K562 (cell line): ENCODE results near the gene CARM1. TPM values are rescaled to one million over a fixed set of nuclear protein-coding genes. Genes with fewer than 3 reads are reported as not detected.

ENCODE experiments used
- ATAC-seq: fragments of 200-7000 bp; cut with Tn5 transposase; 3 replicates; pipeline ENCODE4 v1.9.1; 2020; ENCODE audit warnings: moderate library complexity
- BruUV-seq: library from RNA; stranded (reverse); fragments of 400-500 nt; replicated peaks from 2 replicates; lab custom pipeline; 2021; lab: Mats Ljungman, UMichigan
- CTCF ChIA-PET: fragments of 300-600 bp; formaldehyde crosslinking; extraction: SDS; loops from one replicate; lab custom pipeline; 2021; ENCODE audit warnings: low intra/inter-chr PET ratio; lab: Yijun Ruan, JAX
- POLR2A ChIA-PET: fragments of 300-600, 350-650 bp; sonication (Branson Sonifier 250); formaldehyde crosslinking; extraction: SDS; loops from one replicate; lab custom pipeline; 2021; ENCODE audit warnings: antibody characterized with exemption, inconsistent platforms; lab: Yijun Ruan, JAX
- DNase-seq, 4 experiments: peaks; one replicate each; pipeline versions ENCODE4 v3.0.0 to v3.0.0-alpha.2; 2011 to 2018; ENCODE audit warnings: low spot score in 3 of 4, mixed read lengths in 3 of 4; ENCODE audit errors: extremely low read depth in 1 of 4
- FAIRE-seq: peaks from 2 replicates; lab custom pipeline; 2011; peaks lifted over from hg19 to GRCh38; lab: Jason Lieb, UNC
- H2AFZ ChIP-seq: 2 replicates; pipeline ENCODE4 v1.6.0; 2011; ENCODE audit warnings: low read depth, low read length, control low read depth, inconsistent platforms
- H3K27ac ChIP-seq: fragments of 200-600 bp; 3 replicates; pipeline ENCODE4 v1.8.0; 2011; ENCODE audit warnings: low read depth, mild to moderate bottlenecking, control low read depth, inconsistent platforms, low read length, moderate library complexity, mixed read lengths; ENCODE audit errors: extremely low read depth
- H3K27me3 ChIP-seq, 2 experiments: fragments of 300-600 bp in 1 of 2; 2 replicates in 1 of 2; 3 replicates in 1 of 2; pipeline versions ENCODE4 v1.6.0 to v1.8.0; 2011; ENCODE audit warnings: inconsistent platforms in 2 of 2, low read length in 2 of 2, mild to moderate bottlenecking in 1 of 2, mixed read lengths in 1 of 2, moderate library complexity in 1 of 2; ENCODE audit not compliant: control insufficient read depth in 2 of 2, insufficient read depth in 2 of 2
- H3K36me3 ChIP-seq: fragments of 300-600 bp; 3 replicates; pipeline ENCODE4 v1.8.0; 2011; ENCODE audit warnings: mild to moderate bottlenecking, low read length, inconsistent platforms; ENCODE audit not compliant: control insufficient read depth, insufficient read depth
- H3K4me1 ChIP-seq, 2 experiments: fragments of 200-600 bp in 1 of 2; replicated peaks in 1 of 2; 2 replicates in 1 of 2; 3 replicates in 1 of 2; pipeline versions ENCODE4 v1.5.1 to v1.8.0; 2011; ENCODE audit warnings: inconsistent platforms in 2 of 2, low read length in 2 of 2, mild to moderate bottlenecking in 1 of 2, mixed read lengths in 1 of 2, moderate library complexity in 1 of 2; ENCODE audit not compliant: control insufficient read depth in 2 of 2, insufficient read depth in 2 of 2
- H3K4me2 ChIP-seq: 2 replicates; pipeline ENCODE4 v1.6.1; 2011; ENCODE audit warnings: low read length, control low read depth, inconsistent platforms, mixed read lengths; ENCODE audit not compliant: insufficient read depth
- H3K4me3 ChIP-seq: fragments of 200-600 bp; sonication (generic), shearing (Covaris generic); 2 replicates; pipeline ENCODE4 v1.5.1; 2016; ENCODE audit warnings: control low read depth, inconsistent platforms
- H3K79me2 ChIP-seq: fragments of 200-600 bp; 3 replicates; pipeline ENCODE4 v1.8.0; 2011; ENCODE audit warnings: low read length, inconsistent platforms; ENCODE audit not compliant: control insufficient read depth, insufficient read depth
- H3K9ac ChIP-seq, 2 experiments: 2 replicates each; pipeline versions ENCODE4 v1.6.0 to v1.6.1; 2011; ENCODE audit warnings: low read depth in 2 of 2, low read length in 2 of 2, control low read depth in 1 of 2, inconsistent platforms in 1 of 2, mild to moderate bottlenecking in 1 of 2, mixed read lengths in 1 of 2; ENCODE audit not compliant: insufficient read depth in 1 of 2
- H3K9me1 ChIP-seq: one replicate; pipeline ENCODE4 v1.6.0; 2011; ENCODE audit warnings: inconsistent platforms, mild to moderate bottlenecking, low read length, moderate library complexity; ENCODE audit not compliant: control insufficient read depth, insufficient read depth
- H3K9me3 ChIP-seq: replicated peaks from 2 replicates; pipeline ENCODE4 v1.5.1; 2011; ENCODE audit warnings: low read depth, low read length, inconsistent platforms; ENCODE audit not compliant: control insufficient read depth, insufficient read depth
- H4K20me1 ChIP-seq: replicated peaks from 2 replicates; pipeline ENCODE4 v1.6.1; 2011; ENCODE audit warnings: low read length, inconsistent platforms, mixed read lengths; ENCODE audit not compliant: control insufficient read depth, insufficient read depth
- ARID1B ChIP-seq: fragments of 450-650 bp; IDR thresholded peaks from 2 replicates; pipeline ENCODE4 v1.6.1; 2016; ENCODE audit warnings: antibody characterized with exemption, mild to moderate bottlenecking, inconsistent platforms
- BCOR ChIP-seq: fragments of 450-650 bp; IDR thresholded peaks from 2 replicates; pipeline ENCODE4 v1.6.1; 2016
- CBX8 ChIP-seq: fragments of 200-600 bp; sonication (generic); IDR thresholded peaks from 2 replicates; pipeline ENCODE4 v1.6.1; 2012; ENCODE audit warnings: borderline replicate concordance, mixed run types, low read depth, mild to moderate bottlenecking, moderate library complexity, mixed read lengths, low read length, control low read depth, inconsistent platforms; ENCODE audit not compliant: poor library complexity, severe bottlenecking; ENCODE audit errors: extremely low read depth
- CHCHD3 ChIP-seq: fragments of 250-450 bp; sonication (Bioruptor Pico); IDR thresholded peaks from 2 replicates; pipeline ENCODE4 v2.1.2; 2022; ENCODE audit warnings: mild to moderate bottlenecking
- HDAC2 ChIP-seq: fragments of 450-650 bp; IDR thresholded peaks from 2 replicates; pipeline ENCODE4 v1.6.1; 2016; ENCODE audit warnings: mild to moderate bottlenecking
- NBN ChIP-seq: fragments of 450-650 bp; IDR thresholded peaks from 2 replicates; pipeline ENCODE4 v1.6.1; 2016; ENCODE audit warnings: low read depth, mild to moderate bottlenecking
- POLR2G ChIP-seq: fragments of 200-400 bp; formaldehyde crosslinking; IDR thresholded peaks from 2 replicates; pipeline ENCODE4 v1.6.1; 2017; ENCODE audit warnings: low read depth, mild to moderate bottlenecking, antibody characterized with exemption, low read length, moderate library complexity
- RAD21 ChIP-seq, 2 experiments: fragments of 250-450 bp in 1 of 2; fragments of 450-650 bp in 1 of 2; sonication (Bioruptor Pico) in 1 of 2; formaldehyde crosslinking in 1 of 2; IDR thresholded peaks in 1 of 2; conservative IDR thresholded peaks in 1 of 2; 2 replicates each; pipeline versions ENCODE4 v1.4.0 to v1.8.0; 2020 to 2022; ENCODE audit warnings: mild to moderate bottlenecking in 2 of 2, moderate library complexity in 1 of 2
- RBFOX2 ChIP-seq: fragments of 200-400 bp; formaldehyde crosslinking; IDR thresholded peaks from 2 replicates; pipeline ENCODE4 v1.6.1; 2017; ENCODE audit warnings: low read depth, mild to moderate bottlenecking, low read length, moderate library complexity
- SRF ChIP-seq, 2 experiments: fragments of 250-450, 450-650 bp in 1 of 2; sonication (Bioruptor Pico) in 1 of 2; sonication (generic) in 1 of 2; formaldehyde crosslinking; IDR thresholded peaks; 2 replicates each; pipeline versions ENCODE4 v1.5.0 to v1.5.1; 2020 to 2022; ENCODE audit warnings: mild to moderate bottlenecking in 1 of 2, missing genetic modification reagents in 1 of 2
- TBL1XR1 ChIP-seq, 2 experiments: IDR thresholded peaks; 2 replicates each; pipeline ENCODE4 v1.6.1; 2012; ENCODE audit warnings: improper control_type of control experiment in 2 of 2, low read length in 2 of 2, mild to moderate bottlenecking in 1 of 2
- WGBS: fragments of 100-300 bp; shearing (Covaris generic); methylation state at CpG from one replicate; pipeline ENCODE4 v1.1.6; 2016; ENCODE audit warnings: low coverage, mixed read lengths; ENCODE audit not compliant: insufficient coverage; ENCODE audit errors: missing lambda C conversion rate; 5-methylcytosine and 5-hydroxymethylcytosine counted together
- in situ Hi-C: fragments of 300-500 bp; cut with MboI; formaldehyde crosslinking; loops from 4 replicates; pipeline ENCODE4 v1.15.0; 2018; ENCODE audit warnings: inconsistent platforms, mixed read lengths
- intact Hi-C: fragments of 100-400 bp; cut with micrococcal nuclease; formaldehyde crosslinking; loops from 2 replicates; pipeline ENCODE4 v1.14.2; 2022
- polyA plus RNA-seq, 8 experiments: library from polyadenylated mRNA; depleted of rRNA in 4 of 8; stranded (reverse) in 5 of 8; unstranded in 3 of 8; fragments of >200 nt; fragmentation: Nextera tagmentation in 2 of 8; fragmentation: Illumina TruSeq in 1 of 8; extraction: Ambion mirVana in 2 of 8; extraction: Trizol in 1 of 8; gene quantifications; 2 replicates each; pipeline versions ENCODE4 v1.2.1 to v1.2.3, GENCODE V29; 2011 to 2014; ENCODE audit warnings: inconsistent platforms in 1 of 8, missing spikeins in 1 of 8
- total RNA-seq, 7 experiments: library from RNA; depleted of rRNA in 6 of 7; stranded (reverse); fragments of >200 nt in 6 of 7; fragmentation: Illumina TruSeq in 2 of 7; extraction: Trizol in 2 of 7; gene quantifications; 2 replicates each; pipeline versions ENCODE4 v1.2.1 to v1.2.3, GENCODE V29; 2011 to 2021; ENCODE audit warnings: low replicate concordance in 1 of 7
- TF ChIP-seq, protein P1 (sequence below): sonication (generic); formaldehyde crosslinking; IDR thresholded peaks from 2 replicates; pipeline ENCODE4 v1.8.0; 2022; ENCODE audit warnings: mild to moderate bottlenecking, low read depth, missing genetic modification reagents
- TF ChIP-seq, protein P2 (sequence below): fragments of 450-650 bp; IDR thresholded peaks from 2 replicates; pipeline ENCODE4 v1.6.1; 2016; ENCODE audit warnings: borderline replicate concordance
- TF ChIP-seq, protein P3 (sequence below), 2 experiments: fragments of 450-650 bp; conservative IDR thresholded peaks; 2 replicates each; pipeline ENCODE4 v1.6.1; 2017; ENCODE audit warnings: mild to moderate bottlenecking in 2 of 2, moderate library complexity in 2 of 2

Gene CARM1
- total and polyA plus RNA-seq, 9 of the 15 experiments (the other 6 are each of a cell fraction or from before 2014, with no cell fraction given): 0.36 to 86.0 (median 29.7) TPM

DNA sequence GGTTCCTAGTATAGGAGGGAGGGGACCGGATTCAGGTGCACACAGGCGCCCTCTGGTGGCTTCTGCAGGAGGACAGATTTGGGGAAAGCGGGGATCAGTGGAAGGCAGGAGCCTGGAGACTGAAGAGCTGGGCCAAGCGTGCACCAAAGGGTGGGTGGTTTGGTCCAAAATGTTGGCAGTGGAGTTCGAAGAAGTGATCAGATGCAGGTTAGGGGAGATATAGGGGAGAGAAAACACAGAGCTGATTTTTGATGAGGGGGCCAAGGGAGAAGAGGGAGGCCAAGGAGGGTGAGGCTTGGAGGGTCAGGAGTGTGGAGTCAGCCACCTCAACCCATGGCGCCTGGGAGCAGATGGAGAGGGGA is 6.8 kb upstream of the CARM1 start:
- ChIA-PET CTCF (interaction anchor here (0.6 kb wide), 1 partner anchor 61 kb away, joined by 3 read pairs; no protein-coding TSS in a partner anchor), POLR2A (interaction anchor here (0.6 to 3.8 kb wide), 7 partner anchors 10 to 519 kb away, joined by 3 to 20 read pairs (median 5); partner anchors contain the start of genes EPOR, QTRT1 and TMED1)
- Histone ChIP-seq H3K27me3 (no peaks in the 10 kb centered on the region), H3K4me2 (peak overlapping the region; percentile 51; the same call in 1 of the 2 replicates), H3K27ac (no peak overlapping the region; the same call in 2 of the 3 replicates), H3K36me3 (no peaks in the 10 kb centered on the region), H3K4me1 (peaks cover 24 to 36% of the 10 kb centered on the region in 2 experiments; a peak in 4 of 5 replicates), H4K20me1 (no peaks in the 10 kb centered on the region), H3K79me2 (no peaks in the 10 kb centered on the region), H2AFZ (peak overlapping the region; percentile 90), H3K4me3 (no peak overlapping the region), H3K9ac (peak overlapping the region; percentile 15 to 46; a peak in 1 of 4 replicates), H3K9me3 (no peaks in the 10 kb centered on the region), H3K9me1 (no peaks in the 10 kb centered on the region)
- no TSS peak for BruUV-seq
- in situ Hi-C loops: no loop called here
- FAIRE-seq: peak; percentile 56
- WGBS: 1% methylated on average over 6 of the region's 6 CpGs
- peak; percentile 83 to 92 (median 88) for DNase-seq
- intact Hi-C loops: loop anchor here (2.0 kb wide), 1 partner anchor 148 kb away; no protein-coding TSS in a partner anchor
- ATAC-seq: peak; percentile 91
- TF ChIP-seq BCOR (no peak), ARID1B (0 out of 2 replicates have a peak, but pooled peaks have one; percentile 9), POLR2G (no peak), RBFOX2 (0 out of 2 replicates have a peak, but pooled peaks have one; percentile 33), RAD21 (CRISPR knock-in tag; conservative IDR thresholded peaks at IDR 0.05 in 1 of 2, IDR thresholded peaks at IDR 0.05 in 1 of 2) (peak; percentile 68 to 70), CBX8 (no peak), TBL1XR1 (IDR thresholded peaks at IDR 0.05; ENCODE audit: low read length in 2 of 2) (0 out of 4 replicates have a peak, but pooled peaks of 1 of the 2 experiments have one; percentile 26), HDAC2 (0 out of 2 replicates have a peak, but pooled peaks have one; percentile 3), SRF (CRISPR knock-in tag; IDR thresholded peaks at IDR 0.05) (peak in 1 of 2 experiments; percentile 43; a peak in 1 of 4 replicates), NBN (peak; percentile 70; the same call in 1 of the 2 replicates), CHCHD3 (CRISPR knock-in tag) (no peak)
- TF ChIP-seq, protein P1, sequence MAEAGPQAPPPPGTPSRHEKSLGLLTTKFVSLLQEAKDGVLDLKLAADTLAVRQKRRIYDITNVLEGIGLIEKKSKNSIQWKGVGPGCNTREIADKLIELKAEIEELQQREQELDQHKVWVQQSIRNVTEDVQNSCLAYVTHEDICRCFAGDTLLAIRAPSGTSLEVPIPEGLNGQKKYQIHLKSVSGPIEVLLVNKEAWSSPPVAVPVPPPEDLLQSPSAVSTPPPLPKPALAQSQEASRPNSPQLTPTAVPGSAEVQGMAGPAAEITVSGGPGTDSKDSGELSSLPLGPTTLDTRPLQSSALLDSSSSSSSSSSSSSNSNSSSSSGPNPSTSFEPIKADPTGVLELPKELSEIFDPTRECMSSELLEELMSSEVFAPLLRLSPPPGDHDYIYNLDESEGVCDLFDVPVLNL (CRISPR knock-in tag): no peak
- TF ChIP-seq, protein P2, sequence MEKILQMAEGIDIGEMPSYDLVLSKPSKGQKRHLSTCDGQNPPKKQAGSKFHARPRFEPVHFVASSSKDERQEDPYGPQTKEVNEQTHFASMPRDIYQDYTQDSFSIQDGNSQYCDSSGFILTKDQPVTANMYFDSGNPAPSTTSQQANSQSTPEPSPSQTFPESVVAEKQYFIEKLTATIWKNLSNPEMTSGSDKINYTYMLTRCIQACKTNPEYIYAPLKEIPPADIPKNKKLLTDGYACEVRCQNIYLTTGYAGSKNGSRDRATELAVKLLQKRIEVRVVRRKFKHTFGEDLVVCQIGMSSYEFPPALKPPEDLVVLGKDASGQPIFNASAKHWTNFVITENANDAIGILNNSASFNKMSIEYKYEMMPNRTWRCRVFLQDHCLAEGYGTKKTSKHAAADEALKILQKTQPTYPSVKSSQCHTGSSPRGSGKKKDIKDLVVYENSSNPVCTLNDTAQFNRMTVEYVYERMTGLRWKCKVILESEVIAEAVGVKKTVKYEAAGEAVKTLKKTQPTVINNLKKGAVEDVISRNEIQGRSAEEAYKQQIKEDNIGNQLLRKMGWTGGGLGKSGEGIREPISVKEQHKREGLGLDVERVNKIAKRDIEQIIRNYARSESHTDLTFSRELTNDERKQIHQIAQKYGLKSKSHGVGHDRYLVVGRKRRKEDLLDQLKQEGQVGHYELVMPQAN: no peak
- TF ChIP-seq, protein P3, sequence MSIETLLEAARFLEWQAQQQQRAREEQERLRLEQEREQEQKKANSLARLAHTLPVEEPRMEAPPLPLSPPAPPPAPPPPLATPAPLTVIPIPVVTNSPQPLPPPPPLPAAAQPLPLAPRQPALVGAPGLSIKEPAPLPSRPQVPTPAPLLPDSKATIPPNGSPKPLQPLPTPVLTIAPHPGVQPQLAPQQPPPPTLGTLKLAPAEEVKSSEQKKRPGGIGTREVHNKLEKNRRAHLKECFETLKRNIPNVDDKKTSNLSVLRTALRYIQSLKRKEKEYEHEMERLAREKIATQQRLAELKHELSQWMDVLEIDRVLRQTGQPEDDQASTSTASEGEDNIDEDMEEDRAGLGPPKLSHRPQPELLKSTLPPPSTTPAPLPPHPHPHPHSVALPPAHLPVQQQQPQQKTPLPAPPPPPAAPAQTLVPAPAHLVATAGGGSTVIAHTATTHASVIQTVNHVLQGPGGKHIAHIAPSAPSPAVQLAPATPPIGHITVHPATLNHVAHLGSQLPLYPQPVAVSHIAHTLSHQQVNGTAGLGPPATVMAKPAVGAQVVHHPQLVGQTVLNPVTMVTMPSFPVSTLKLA (conservative IDR thresholded peaks at IDR 0.05): peak in 1 of 2 experiments; percentile 30; a peak in 1 of 4 replicates
